Stomach (tissue), 9 donors: Measurements from ENCODE around the gene B3GNT9. TPM values are rescaled to one million over a fixed set of nuclear protein-coding genes. Genes with fewer than 3 reads are reported as not detected.
A peak's percentile ranks its signal among the peaks of the same experiment; 100 is the strongest.

Experiments used
- DNase-seq, 2 donors: peaks; one replicate each; pipeline versions ENCODE4 v3.0.0 to v3.0.0-alpha.2; 2013 to 2019
- H3K27ac ChIP-seq, 5 donors: fragments of 200-600 bp in 4 of 5; sonication (generic) in 4 of 5; one replicate each; pipeline ENCODE4 v1.5.1; 2013 to 2019; ENCODE audit warnings: mild to moderate bottlenecking in 1 of 5, moderate library complexity in 1 of 5
- H3K27me3 ChIP-seq, 3 donors: fragments of 200-600 bp; sonication (generic); one replicate each; pipeline ENCODE4 v1.5.1; 2017 to 2019; ENCODE audit warnings: mixed run types in 1 of 3
- H3K36me3 ChIP-seq, 4 donors: fragments of 200-600 bp; sonication (generic); 1 replicate in 3 of 4; 2 replicates in 1 of 4; pipeline ENCODE4 v1.5.1; 2016 to 2019
- H3K4me1 ChIP-seq, 4 donors: fragments of 200-600 bp; sonication (generic); one replicate each; pipeline ENCODE4 v1.5.1; 2016 to 2019
- H3K4me3 ChIP-seq, 4 donors: fragments of 200-600 bp; sonication (generic) in 3 of 4; one replicate each; pipeline ENCODE4 v1.5.1; 2016 to 2019; ENCODE audit warnings: mild to moderate bottlenecking in 1 of 4
- H3K9me3 ChIP-seq, 4 donors: fragments of 200-600 bp; sonication (generic); one replicate each; pipeline ENCODE4 v1.5.1; 2016 to 2019
- CTCF ChIP-seq, 7 experiments: fragments of 450-650 bp in 4 of 7; fragments of 200-600 bp in 3 of 7; sonication (generic) in 3 of 7; IDR thresholded peaks; one replicate each; pipeline ENCODE4 v1.5.1; 2016 to 2019; ENCODE audit warnings: antibody characterized with exemption in 7 of 7, control low read depth in 2 of 7, mild to moderate bottlenecking in 1 of 7
- EP300 ChIP-seq: sonication (generic); formaldehyde crosslinking; IDR thresholded peaks from one replicate; pipeline ENCODE4 v1.6.1; 2017; ENCODE audit warnings: antibody characterized with exemption
- POLR2A ChIP-seq, 4 donors: fragments of 450-650 bp; IDR thresholded peaks; one replicate each; pipeline ENCODE4 v1.6.1; 2016; ENCODE audit warnings: antibody characterized with exemption in 4 of 4, control low read depth in 2 of 4, mild to moderate bottlenecking in 1 of 4, moderate library complexity in 1 of 4
- POLR2AphosphoS5 ChIP-seq, 3 donors: sonication (generic); formaldehyde crosslinking; IDR thresholded peaks; one replicate each; pipeline ENCODE4 v1.6.1; 2016; ENCODE audit warnings: antibody characterized with exemption in 3 of 3
- WGBS, 5 donors: extraction: QIAGEN DNeasy Blood & Tissue Kit in 3 of 5; methylation state at CpG; one replicate each; pipeline versions ENCODE4 v1.1.5 to v1.1.7; 2013 to 2018; 5-methylcytosine and 5-hydroxymethylcytosine counted together
- intact Hi-C: fragments of 100-400 bp; cut with DNase I; formaldehyde crosslinking; loops from one replicate; pipeline ENCODE4 v1.15.1; 2023; ENCODE audit warnings: low total_unique reads
- polyA plus RNA-seq, 3 donors: library from polyadenylated mRNA; stranded (reverse); fragments of 200-250 nt; gene quantifications; one replicate each; pipeline ENCODE4 v1.2.3, GENCODE V29; 2013
- total RNA-seq, 5 donors: library from RNA; depleted of rRNA; stranded (reverse); fragments of >200 nt; gene quantifications; one replicate each; pipeline versions ENCODE4 v1.1.0 to v1.2.3, GENCODE V29; 2014 to 2016
- donor health status: healthy with polysubstance abuse.
- donor health status: Bipolar disorder and iron deficiency.
- donor health status: healthy.

The B3GNT9 gene
- total and polyA plus RNA-seq, 8 donors = 0.58 to 11.2 (median 4.2) TPM

GRCh38 chr16:67111951-67112444 lies 38.8 kb downstream of the B3GNT9 start:
- Histone ChIP-seq H3K36me3 (peaks cover 0 to 5% (median 1%) of the 10 kb centered on the region in 4 donors), H3K4me1 (peaks cover 23 to 64% (median 38%) of the 10 kb centered on the region in 4 donors), H3K27ac (no peak overlapping the region), H3K27me3 (no peaks in the 10 kb centered on the region), H3K4me3 (no peak overlapping the region), H3K9me3 (no peaks in the 10 kb centered on the region)
- 72 to 81% (median 74%) methylated on average over 4 of the region's 4 CpGs for WGBS, 5 donors
- TF ChIP-seq POLR2AphosphoS5 (IDR thresholded peaks at IDR 0.05) = no peak
- TF ChIP-seq POLR2A (IDR thresholded peaks at IDR 0.05) = no peak
- TF ChIP-seq EP300 = no peak
- TF ChIP-seq CTCF (IDR thresholded peaks at IDR 0.05) = no peak
- intact Hi-C loops = no loop called here
- DNase-seq = no peak

DNA sequence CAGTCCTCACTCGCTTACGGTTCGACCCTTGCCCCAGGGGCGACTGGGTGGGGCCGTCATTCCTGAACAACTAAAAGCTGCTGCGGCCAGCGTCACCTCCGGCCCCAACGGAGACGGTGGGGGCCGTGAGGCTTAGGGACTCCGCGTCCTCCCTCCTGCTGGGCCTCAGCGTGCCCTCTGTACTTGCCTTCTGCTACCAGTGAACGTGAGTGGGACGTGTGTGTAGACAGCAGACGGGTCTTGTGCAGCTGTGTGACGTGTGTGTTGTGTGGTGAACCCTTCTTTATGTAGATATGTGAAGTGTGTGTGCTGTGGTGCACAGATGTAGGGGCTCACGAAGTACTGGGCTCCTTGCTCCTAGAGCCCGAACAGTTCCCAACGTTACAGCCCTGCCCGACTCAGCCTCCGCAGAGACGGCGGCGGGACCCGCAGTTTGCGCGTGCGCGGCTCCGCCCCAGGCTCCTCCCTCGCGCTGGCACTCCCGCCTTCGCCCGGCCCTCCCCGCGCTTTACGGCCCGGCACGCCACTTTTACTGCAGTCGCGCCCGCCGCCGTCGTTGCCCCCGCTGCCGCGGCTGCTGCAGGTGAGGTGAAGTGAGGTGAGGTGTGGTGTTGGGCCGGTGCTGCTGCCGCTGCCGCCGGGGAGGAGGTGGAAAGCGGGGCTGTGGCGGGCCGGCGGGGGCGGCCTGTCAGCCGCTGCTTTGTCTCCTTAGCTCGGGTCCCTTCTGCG lies 41.2 kb downstream of the B3GNT9 start, which contains the start of gene PHAF1:
Gene PHAF1, plus strand, starts transcription at position 535 of the 729 bp plus-strand sequence. CDS start 235 bp downstream, outside the sequence.
- Histone ChIP-seq H3K4me3 (peak within 1 kb of the TSS; percentile 73 to 99 (median 92)), H3K4me1 (peaks cover 24 to 63% (median 36%) of the 10 kb centered on the region in 4 donors), H3K36me3 (peaks cover 0 to 2% (median 0%) of the 10 kb centered on the region in 4 donors), H3K27ac (peak within 1 kb of the TSS; percentile 68 to 87 (median 79)), H3K27me3 (no peaks in the 10 kb centered on the region), H3K9me3 (no peaks in the 10 kb centered on the region)
- intact Hi-C loops = no loop called here
- TF ChIP-seq POLR2AphosphoS5 (IDR thresholded peaks at IDR 0.05) (peak; percentile 79 to 94 (median 83)), CTCF (IDR thresholded peaks at IDR 0.05) (no peak), POLR2A (IDR thresholded peaks at IDR 0.05) (no peak), EP300 (no peak)
- 0 to 3% (median 1%) methylated on average over 37 to 63 of the region's 63 CpGs for WGBS, 5 donors
- peak; percentile 96 to 98 for DNase-seq

DNA sequence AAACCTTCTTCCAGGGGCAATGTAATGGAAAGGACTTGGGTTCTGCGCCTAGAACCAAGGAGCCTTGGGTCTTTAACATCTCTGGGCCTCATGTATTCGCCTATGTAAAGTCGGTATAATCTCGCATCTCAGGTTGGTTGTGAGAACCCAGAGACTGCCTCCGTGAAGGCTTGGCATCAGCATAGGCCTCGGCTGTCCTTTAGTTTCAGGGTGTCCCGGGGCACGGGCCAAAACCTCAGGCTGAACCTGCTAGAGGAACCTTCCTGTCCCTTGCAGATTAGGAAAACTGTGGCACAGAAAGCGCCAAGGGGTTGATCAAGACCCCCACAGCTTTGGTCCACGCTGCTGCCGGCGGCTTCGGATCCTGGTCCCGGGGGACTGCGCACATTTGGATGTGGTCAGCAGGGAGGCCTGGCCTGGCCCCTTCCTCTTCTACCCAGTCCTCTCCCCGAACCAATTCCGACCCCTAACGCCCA lies 41.8 kb downstream of the B3GNT9 start:
- Histone ChIP-seq H3K27me3 (no peaks in the 10 kb centered on the region), H3K36me3 (peaks cover 0 to 2% (median 0%) of the 10 kb centered on the region in 4 donors), H3K9me3 (no peaks in the 10 kb centered on the region), H3K4me1 (peaks cover 24 to 60% (median 37%) of the 10 kb centered on the region in 4 donors), H3K4me3 (peak overlapping the region; percentile 73 to 99 (median 92)), H3K27ac (peak overlapping the region in 4 of 5 donors; percentile 78 to 87 (median 80))
- DNase-seq = no peak
- WGBS, 5 donors = 72 to 77% (median 74%) methylated on average over 15 to 18 of the region's 18 CpGs
- intact Hi-C loops = no loop called here
- no peak for TF ChIP-seq EP300
- no peak for TF ChIP-seq POLR2A (IDR thresholded peaks at IDR 0.05)
- TF ChIP-seq CTCF (IDR thresholded peaks at IDR 0.05) = no peak
- no peak for TF ChIP-seq POLR2AphosphoS5 (IDR thresholded peaks at IDR 0.05)

DNA sequence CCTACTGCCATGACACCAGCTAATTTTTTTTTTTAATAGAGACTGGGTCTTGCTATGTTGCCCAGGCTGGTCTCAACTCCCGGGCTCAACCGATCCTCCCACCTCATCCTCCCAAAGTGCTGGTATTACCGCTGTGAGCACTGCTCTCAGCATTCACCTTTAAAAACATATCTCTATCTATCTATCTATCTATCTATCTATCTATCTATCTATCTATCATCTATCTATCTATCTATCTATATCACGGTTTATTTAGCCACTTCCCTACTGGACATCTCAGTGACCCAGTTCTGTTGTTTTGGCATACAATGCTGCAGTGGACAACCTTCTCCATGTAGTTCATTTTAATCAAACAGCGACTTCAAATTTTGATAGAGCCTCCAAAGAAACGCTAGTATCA lies 42.3 kb downstream of the B3GNT9 start:
- DNase-seq = no peak
- intact Hi-C loops = no loop called here
- Histone ChIP-seq H3K27ac (no peak overlapping the region), H3K9me3 (no peaks in the 10 kb centered on the region), H3K4me1 (peaks cover 24 to 56% (median 35%) of the 10 kb centered on the region in 4 donors), H3K4me3 (no peak overlapping the region), H3K36me3 (peaks cover 0 to 2% (median 0%) of the 10 kb centered on the region in 4 donors), H3K27me3 (no peaks in the 10 kb centered on the region)
- 90 to 98% (median 94%) methylated on average over 6 of the region's 6 CpGs for WGBS, 5 donors
- TF ChIP-seq CTCF (IDR thresholded peaks at IDR 0.05) = no peak
- no peak for TF ChIP-seq POLR2A (IDR thresholded peaks at IDR 0.05)
- TF ChIP-seq EP300 = no peak
- no peak for TF ChIP-seq POLR2AphosphoS5 (IDR thresholded peaks at IDR 0.05)
